GM18907 (cell line): ENCODE data around the gene PMS1.
"Not testable (repeated sequence)": the region's sequence is repeated elsewhere in the genome, so short reads cannot be mapped to it uniquely, and the experiment has no call there.

Experiments used
- ATAC-seq: cut with Tn5 transposase; IDR thresholded peaks from one replicate; pipeline ENCODE4 v1.9.1; 2021; ENCODE audit warnings: mild to moderate bottlenecking, moderate library complexity; ENCODE audit not compliant: unreplicated experiment

The PMS1 gene

DNA sequence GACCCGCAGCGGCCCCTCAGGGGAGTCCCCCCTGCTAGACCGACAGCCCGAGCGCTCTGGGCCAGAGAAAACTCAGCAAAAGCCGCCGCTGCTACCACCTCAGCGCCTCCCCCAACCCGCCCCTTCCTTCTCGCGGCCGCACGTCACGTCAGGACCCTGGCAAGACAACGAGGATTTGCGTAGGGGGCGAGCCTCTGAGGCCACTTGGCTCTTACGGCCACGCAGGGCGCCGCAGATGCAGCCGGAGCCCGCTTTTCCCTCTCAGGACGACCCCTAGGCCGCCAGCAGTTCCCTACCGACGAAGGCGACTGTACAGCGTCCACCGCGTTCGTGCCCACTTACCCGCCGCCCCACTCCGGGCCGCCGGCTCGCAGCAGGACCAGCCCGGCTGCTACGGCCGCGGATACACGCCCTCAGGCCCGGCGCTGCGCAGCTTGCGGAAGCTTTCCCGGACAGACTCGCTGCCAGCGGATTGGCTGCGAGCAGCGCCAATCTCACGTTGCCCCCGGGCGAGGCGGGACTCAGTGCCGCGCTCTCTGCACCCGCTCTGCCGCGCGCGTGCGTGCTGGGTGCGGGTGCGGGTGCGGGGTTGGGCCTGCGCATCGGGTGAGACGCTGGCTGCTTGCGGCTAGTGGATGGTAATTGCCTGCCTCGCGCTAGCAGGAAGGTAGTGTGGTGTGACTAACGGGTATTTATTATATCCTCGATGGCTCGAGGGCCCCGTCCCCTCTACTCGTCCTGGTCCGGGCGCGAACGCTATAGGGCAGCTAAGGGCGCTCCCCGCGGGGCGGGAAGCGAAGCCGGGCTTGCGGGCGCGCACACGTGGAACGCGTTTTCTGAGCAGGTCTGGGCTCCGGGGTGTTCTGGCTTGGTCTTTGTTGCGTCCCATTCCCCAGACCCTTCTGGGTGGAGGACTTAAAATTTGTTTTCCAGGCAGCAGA is at the start of gene PMS1, which contains the start of gene ORMDL1:
TSS of gene PMS1 (plus strand) at position 524 of the 941 bp plus-strand sequence. CDS start 7,360 bp downstream, outside the sequence.
TSS of gene ORMDL1 (minus strand) at position 413 of the 941 bp plus-strand sequence. CDS start 1,744 bp downstream, outside the sequence.
- peak; percentile 97 for ATAC-seq

GRCh38 chr2:189751080-189751658 is 33.1 kb upstream of the PMS1 start:
- peak; percentile 52 for ATAC-seq

GRCh38 chr2:189756311-189756952 is 27.8 kb upstream of the PMS1 start:
- no peak for ATAC-seq

DNA sequence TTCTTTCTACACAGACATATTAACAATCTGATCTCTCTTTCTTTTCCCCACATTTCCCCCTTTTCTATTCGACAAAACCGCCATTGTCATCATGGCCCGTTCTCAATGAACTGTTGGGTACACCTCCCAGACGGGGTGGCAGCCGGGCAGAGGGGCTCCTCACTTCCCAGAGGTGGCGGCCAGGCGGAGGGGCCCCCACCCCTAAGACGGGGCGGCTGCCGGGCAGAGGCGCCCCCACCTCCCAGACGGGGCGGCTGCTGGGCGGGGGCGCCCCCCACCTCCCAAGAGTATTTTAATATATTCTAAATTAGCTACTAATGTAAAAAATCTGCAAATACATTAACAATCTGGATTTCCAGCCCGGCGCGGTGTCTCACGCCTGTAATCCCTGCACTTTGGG is 24.1 kb upstream of the PMS1 start:
- ATAC-seq, result not testable (repeated sequence)

GRCh38 chr2:189762229-189762550 is 22.1 kb upstream of the PMS1 start:
- ATAC-seq, result no peak

DNA sequence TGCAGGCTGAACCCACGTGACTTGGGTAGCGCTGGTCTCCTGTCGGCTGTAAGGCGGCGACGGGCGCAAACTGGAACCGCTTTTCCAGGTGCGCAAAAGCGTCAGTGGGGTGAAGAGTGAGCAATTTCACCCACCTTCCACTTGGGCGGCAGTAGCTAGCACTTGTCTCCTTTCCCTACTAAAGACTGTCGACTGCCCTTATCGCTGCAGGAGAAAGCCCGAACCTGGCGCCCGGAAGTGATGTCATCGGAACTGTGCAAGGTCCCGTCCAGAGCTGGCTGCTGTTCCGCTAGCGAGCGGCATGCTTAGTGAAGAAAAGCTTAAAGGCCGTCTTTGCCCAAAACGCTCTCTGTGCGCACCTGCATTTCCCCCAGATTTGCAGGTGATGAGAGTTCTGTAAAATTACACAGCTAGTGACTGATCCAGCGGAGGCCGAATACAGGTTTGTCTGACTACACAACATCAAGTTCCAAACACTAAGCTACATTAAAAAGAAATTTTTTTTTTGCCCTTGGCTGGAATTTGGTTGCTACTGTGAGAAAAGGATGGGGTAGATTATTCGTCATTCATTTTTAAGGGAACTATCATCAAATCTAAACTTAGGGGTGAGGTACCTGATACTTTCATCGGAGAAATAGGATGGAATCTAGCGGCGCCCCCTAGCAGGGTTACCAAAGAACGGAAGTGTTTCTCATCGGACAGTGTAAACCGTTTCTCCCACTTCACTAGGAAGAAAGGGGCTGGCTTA is 21.5 kb upstream of the PMS1 start, which contains the start of gene OSGEPL1:
TSS of gene OSGEPL1 (minus strand) at position 242 of the 748 bp plus-strand sequence. CDS start 1,152 bp downstream, outside the sequence.
- ATAC-seq, result peak; percentile 97

- no peak for ATAC-seq
Measured at GRCh38 chr2:189763908-189764661, 20.2 kb upstream of the PMS1 start.

DNA sequence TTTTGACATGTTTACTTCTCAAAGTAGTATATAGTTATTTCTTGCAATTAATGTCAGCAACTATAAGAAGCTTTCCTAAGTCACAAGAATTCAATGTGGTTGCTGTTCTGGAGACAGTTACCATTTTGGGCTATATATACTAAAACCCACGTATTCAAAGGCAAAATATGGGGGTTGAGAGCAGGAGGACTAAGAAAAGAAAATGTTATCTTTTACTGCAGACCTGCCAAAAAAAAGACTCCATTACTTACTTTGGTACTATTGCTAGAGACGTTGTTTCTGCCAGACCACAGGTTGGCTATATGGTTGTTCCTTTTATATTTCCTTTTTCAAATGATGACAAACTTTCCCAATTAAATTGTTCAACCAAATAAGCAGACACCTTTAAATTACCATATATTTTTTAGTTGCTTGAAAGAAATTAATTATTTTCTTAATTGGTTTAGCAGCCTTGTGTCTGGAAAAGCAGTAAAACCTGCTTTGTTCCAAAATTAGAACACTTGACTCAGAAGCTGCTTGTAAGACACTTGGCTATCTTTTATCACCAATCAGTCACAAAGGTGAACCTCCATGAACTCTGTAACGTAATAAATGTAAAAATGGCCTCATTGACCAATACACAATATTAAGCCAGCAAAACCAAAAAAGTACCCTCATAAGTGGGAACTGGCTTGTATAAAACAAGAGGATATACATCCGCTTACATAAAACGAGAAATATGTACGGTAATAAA is 13.5 kb upstream of the PMS1 start:
- no peak for ATAC-seq

DNA sequence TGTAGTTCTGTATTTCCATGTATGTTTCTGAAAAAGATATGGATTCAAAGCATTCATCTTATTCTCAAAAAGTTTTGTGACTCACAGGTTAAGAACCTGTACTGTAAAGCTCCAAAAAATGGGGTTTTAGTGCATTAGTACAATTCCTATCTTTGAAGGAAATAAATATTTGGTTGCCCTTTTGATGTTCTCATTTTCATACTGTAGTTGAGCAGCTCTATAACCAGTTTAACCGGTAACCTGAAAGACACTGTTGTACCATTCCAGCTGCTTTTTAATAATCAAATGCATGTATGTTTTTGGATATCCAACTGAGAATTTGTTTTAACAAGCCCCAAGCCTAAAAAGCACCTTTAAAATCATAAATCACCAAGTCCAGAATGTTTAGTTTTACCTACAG is 12.0 kb upstream of the PMS1 start:
- ATAC-seq, result no peak

DNA sequence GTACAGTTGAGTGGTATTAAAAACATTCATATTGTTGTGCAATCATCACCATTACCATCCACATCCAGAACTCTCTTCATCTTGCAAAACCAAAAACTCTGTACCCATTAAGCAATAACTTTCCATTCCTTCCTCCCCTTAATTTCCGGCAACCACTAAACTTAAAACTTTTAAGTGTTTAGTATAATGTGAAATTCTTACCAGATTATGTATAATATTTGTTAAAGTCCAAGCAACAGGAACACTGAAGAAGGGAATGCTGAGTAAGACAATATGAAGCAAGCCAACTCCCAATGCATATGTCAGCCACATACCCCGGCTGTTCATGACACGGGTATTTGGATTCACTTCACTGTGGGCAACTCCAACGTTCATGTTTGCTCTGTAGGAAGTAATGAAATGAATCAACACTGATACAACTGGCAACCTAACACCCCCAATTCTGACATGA is 2.0 kb upstream of the PMS1 start:
- ATAC-seq, result no peak

DNA sequence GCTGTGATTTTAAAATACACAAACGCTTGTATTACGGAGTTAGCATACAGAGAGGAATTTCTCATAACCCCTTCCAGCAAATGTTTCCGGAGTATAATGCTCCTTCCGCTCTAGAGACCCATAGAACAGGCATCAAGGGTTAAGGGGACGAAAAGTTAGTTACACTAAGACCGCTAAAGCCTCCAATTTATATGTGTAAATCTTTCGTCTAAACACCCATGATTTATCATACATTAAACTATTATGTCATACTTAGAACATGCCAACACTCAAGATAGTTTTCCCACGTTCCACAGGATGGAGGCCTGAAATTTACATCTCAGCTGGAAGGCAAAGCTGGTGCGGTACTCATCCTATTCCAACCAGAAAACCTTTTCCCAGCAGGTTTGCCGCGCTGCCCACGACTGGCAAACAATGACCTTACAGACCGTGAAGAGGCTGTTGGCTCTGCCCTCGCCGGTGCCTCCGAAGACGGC is 761 bp upstream of the PMS1 start:
- peak; percentile 21 for ATAC-seq

- no peak for ATAC-seq
Measured at GRCh38 chr2:189791338-189792042, 7.2 kb downstream of the PMS1 start.

- ATAC-seq, result no peak
Measured at GRCh38 chr2:189794310-189794709, 10.1 kb downstream of the PMS1 start.

- no peak for ATAC-seq
Measured at GRCh38 chr2:189797902-189798301, 13.7 kb downstream of the PMS1 start.

DNA sequence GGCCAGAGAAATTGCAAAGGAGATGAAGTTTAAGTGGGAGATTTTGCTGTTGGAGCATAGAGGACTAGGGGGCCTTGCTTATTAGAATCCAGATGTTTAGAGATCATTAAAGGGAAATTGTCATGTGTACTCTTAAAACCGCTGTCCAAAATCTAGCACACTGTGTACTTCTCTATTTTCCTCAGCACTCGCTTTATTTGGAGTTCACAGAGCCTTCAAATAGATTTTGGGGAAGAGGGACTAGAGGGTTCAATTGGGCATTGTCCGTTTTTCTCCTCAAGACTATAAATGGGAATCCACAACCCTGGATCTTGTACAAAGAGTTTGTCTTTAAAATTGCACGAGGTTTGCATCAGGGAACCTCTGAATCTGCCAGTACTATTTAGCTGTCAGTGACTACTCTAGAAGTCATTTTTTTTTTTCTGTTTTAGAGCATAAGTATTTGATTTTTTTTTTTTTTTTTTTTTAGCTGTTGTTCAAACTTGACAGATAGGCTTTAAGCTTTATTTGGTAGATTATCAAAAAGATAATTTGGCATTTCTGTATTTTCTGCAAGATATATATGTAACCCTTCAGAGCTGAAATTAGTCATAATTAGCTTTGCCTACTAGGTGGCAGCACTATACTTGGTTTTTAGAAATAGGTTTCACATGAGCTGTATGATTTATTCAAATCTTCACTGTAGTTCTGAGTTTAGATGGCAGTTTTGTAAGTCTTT is 14.2 kb downstream of the PMS1 start:
- peak; percentile 79 for ATAC-seq

DNA sequence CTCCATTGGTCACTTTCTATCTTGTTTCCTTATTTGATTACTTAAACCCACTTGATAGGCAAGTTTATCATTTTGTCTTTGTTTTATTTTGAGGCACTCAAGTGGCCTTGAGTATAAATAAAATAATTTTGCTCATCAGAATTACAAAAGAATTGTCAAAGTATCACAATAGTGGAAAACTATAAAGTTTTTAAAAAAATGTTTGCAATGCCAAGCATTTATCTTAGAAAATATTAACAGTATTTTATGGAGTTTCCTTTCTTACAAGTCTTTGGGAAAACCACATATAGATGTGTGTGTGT is 14.7 kb downstream of the PMS1 start:
- ATAC-seq, result no peak

DNA sequence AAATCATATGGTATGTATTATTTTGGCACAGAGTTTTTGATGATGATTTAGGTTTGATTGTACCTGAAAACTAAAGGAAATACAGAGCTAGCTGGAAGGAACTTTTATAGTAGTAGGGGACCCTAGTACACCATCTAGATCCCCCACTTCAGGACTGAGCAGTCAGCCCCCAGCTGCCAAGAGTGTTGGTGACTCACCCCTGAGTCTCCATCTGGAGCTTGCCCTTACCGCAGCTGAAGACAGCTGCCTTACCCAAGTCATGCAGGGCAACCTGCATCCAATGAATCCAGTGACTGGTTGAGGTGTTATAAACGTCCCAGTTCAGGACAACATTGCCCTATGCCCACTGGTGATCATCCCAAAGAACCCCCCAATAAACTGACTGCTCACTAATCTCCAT is 15.3 kb downstream of the PMS1 start:
- ATAC-seq, result no peak

DNA sequence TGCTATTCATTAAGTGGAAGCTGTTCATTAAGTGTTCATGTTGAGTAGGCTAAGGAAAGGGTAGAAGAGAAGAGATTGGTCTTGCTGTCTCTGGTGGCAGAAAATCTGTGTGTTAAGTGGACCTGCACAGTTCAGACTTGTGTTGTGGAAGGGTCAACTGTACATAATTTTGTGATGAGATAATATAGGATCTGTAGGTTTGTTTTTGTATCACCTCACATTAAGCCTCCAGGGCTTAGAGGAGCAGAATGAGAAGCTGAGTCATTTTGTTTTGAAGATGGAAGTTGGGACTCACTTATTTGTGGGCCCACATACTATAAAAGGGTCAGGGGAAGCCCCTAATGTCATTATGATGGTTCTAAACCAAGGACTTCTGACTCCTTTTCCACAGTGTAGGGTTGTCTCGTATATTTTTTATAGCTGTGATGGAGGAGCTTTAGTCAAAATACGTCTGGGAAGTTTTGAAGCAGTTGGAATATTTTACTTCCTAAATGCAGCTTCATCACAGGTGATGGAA is 18.2 kb downstream of the PMS1 start:
- no peak for ATAC-seq
